ENCODE measurements around the gene FYTTD1.

The FYTTD1 gene

DNA sequence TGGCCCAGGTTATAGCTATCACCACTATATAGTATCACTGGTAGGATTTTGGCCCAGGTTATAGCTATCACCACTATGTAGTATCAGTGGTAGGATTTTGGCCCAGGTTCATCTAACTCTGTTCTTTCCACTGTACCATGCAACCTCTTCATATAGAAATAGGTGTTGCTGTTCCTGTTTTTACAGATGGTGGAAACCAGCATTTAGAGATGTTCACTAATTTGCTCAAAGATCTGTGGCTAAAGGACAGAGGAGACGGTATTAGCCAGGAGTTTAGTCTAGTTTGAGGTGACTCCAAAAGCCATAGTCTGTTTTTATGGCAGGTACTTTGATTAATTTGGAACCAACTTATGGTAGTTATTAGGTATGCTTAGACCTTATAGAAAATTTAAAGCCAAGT is 44.4 kb downstream of the FYTTD1 start:
- DNase-seq: no peak

DNA sequence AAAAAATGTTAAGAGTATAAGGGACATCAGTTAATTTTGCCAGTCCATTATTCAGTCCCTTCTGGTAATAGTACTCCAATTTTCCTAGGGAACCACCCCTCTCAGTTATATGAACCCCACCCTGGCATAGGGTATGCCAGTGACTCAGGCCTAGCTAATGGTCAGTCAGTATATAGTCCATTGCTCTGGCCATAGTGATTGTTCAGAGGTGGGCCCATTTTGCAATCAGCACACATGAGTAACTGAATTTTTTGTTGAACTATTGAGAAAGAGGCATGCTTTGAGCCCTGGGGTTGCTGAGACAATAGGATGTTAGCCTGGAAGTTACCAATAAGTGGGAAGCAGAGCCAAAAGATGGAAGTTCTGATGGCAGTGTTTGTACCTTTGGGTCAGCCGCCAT is 45.5 kb downstream of the FYTTD1 start:
- DNase-seq: peak; percentile 78

DNA sequence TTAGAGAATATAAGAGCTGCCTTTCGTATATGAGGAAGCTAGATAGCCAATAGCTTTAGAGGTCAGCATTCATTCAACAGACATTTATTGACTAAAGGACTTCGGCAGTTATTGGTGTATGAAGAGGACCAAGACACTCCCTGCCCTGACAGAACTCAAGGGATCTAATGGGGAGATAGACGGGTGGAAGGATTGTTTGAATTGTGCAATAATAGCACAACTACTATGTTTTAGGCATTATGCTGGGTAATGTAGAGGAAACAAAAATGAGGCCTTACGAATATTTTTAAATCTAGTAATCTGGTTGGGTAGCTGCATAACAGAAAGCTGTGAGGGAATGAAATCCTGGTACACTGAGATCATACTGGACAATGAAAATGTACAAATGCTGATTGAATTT is 46.4 kb downstream of the FYTTD1 start:
- no peak for DNase-seq

DNA sequence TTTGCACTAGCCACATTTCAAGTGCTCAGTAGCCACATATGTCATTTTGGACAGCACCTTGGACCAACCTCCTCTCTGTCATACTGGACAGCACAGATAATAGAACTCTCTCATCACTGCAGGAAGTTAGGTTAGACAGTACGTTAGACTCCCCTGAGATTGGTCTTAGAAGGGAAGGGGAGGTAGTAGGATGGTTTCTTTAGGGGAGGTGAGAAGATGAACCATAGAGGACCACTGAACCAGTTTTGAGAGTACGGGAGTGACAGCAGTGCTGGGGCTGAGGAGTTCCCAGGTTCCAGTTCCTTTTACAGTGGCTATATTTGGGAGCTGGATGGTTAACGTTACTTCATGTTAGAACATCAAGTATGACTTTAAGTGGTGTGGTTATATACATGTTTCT is 49.2 kb downstream of the FYTTD1 start:
- DNase-seq: no peak

- no peak for DNase-seq
Measured at GRCh38 chr3:197800379-197800778, 50.7 kb downstream of the FYTTD1 start.

DNA sequence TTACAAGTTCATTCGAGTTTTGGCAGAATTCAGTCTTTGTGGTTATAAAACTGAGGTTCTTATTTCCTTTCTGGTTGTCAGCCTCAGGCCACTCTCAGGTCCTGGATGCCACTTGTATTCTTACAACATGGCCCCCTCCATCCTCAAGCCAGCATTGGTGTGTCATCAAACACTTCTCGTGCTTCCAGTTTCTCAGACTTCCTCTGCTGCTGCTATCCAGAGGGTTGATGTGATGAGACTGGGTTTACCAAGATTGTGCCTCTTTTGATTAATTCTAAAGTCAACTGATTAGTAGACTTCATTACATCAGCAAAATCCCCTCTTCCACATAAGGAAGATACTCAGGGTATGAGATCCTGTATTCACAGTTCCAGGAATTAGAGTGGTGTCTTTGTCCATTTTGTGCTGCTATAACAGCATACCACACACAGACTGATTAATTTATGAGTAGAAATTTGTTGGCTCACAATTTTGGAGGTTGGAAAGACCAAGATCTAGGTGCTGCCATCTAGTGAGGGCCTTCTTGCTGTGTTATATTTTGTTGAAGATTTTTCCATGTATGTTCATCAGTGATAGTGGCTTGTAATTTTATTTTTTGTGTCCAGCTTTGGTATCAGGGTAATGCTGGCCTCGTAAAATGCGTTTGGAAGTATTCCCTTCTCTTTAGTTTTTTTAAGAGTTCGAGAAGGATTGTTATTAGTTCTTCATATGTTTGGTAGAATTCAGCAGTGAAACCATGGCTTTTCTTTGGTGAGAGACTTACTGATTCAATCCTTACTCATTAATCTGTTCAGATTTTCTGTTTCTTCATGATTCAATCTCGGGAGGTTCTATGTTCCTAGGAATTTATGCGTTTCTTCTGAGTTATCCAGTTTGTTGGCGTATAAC is 52.5 kb downstream of the FYTTD1 start:
- DNase-seq: peak; percentile 81 to 88

DNA sequence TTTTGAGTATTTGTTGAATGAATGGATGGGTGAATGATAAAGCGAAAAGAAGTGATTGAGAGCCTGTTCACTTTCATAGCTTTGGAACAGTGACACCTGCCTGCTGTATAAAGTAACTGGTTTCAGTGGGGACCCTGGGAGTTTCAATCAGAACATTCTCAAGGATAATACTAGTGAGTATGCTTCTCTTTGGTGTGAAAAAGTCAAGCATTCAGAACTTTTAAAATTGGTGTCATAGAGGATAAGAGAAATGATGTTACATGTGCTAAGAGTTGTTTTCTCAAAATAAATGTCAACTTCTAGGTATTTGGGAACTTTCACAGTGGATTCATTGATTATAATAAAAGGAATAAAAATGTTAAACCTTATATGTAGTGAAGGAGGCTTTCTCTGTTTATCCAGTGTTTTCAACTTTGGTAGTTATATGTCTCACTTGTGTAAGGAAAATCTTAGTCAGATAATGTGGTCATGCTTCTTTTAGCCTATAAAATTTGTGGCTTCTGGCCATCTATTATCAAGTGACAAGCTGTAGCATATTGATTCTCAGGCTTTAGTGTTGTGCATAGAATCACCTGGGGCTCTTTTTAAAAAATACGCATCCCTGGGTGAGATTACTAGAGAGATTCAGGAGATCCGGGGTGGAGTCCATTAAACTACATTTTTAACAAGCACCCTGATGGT is 53.2 kb downstream of the FYTTD1 start:
- no peak for DNase-seq

DNA sequence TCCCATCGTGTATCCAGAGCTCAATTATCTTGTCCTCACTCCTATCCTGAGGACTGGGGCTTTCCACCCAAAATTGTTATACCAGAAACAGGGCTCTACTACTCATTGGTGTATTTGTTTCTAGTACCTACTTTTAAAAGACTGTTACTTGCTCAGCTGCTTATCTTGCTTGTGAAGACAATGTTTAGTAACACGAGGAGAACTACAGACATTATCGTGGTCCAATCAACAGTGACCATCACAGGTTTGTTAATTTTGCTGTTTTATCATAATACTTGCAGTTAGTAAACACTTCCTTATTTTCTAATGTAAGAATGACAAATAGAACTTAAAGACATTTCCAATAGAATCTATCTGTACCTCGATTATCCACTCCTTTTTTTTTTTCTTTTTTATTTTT is 54.8 kb downstream of the FYTTD1 start:
- DNase-seq: no peak

GRCh38 chr3:197807969-197808587 is 58.4 kb downstream of the FYTTD1 start:
- DNase-seq: no peak

DNA sequence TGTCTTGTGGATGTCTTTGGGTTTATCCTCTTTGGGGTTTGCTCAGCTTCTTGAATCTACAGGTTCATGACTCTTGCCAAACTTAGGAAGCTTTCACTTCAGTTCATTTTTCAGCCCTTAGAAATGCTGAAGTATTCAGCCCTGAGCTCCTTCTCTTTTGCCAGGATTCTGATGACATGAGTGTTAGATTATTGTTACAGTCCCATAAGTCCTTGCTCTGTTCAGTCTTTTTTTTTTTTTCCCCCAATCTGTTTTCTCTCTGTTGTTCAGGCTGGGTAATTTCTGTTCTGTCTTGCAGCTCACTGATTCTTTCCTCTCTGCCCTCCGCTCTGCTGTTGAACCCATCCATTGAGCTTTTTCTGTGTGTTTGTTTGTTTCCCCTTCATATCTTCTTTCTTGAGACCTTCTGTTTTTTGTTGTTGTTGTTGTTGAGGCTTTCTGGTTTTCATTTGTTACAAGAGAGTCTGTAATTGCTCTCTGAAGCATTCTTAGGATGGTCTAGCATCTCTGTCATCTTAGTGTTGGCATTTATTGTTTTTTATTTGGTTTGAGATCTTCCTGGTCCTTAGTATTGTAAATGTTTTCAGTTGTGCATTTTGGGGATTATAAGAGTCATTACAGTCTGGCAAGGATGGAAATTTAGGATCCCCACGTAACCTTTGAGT is 59.8 kb downstream of the FYTTD1 start:
- DNase-seq: no peak

DNA sequence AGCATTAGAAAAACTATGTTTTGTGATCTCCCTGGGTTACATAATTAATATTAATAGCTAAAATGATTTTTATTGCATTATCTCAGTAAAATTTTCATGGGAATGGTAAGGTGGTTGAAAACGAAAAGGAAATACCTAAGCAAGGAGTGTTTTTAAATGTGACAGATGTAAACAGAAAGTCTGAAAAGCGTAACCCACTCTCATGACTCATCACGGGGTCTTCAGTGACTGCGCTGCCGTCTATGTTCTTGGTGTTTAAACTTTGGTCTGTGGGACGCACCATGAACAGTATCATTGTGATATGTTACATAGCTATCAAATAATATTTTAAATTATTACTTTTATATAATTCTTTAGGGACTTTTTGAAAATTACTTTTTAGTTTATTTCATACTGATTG is 61.2 kb downstream of the FYTTD1 start:
- DNase-seq: no peak

GRCh38 chr3:197811343-197811742 is 61.7 kb downstream of the FYTTD1 start:
- no peak for DNase-seq

GRCh38 chr3:197814372-197814771 is 64.7 kb downstream of the FYTTD1 start:
- DNase-seq: no peak

DNA sequence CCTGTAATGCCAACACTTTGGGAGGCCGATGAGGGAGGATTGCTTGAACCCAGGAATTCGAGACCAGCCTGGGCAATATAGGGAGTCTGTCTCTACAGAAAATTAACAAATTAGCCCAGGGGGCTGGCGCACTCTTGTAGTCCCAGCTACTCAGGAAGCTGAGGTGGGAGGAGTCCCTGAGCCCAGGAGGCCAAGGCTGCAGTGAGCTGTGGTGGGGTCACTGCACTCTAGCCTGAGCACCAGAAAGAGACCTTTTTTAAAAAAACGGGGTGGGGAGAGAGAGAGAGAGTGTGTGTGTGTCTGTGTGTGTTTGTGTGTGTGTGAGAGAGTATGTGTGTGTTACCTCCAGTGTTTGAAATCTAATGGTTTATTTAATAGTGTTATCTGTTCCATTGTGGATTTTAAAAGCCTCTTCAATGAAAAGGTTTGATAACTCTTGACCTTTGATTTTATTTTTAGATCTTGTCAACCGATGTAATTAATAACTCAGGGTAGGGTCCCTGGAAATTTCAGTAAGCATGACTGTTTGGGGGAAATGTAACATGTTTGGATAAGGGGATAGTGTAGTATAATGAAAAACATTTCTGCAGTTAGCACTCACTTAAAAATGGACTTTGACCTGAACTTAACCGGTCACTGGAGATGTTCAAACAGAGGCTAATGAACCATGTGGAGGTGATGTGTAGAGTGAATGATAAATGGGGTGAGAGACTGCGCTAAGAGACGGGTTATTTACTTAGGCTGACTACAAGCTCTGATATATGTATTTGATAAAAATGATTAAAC is 71.1 kb downstream of the FYTTD1 start:
- no peak for DNase-seq

DNA sequence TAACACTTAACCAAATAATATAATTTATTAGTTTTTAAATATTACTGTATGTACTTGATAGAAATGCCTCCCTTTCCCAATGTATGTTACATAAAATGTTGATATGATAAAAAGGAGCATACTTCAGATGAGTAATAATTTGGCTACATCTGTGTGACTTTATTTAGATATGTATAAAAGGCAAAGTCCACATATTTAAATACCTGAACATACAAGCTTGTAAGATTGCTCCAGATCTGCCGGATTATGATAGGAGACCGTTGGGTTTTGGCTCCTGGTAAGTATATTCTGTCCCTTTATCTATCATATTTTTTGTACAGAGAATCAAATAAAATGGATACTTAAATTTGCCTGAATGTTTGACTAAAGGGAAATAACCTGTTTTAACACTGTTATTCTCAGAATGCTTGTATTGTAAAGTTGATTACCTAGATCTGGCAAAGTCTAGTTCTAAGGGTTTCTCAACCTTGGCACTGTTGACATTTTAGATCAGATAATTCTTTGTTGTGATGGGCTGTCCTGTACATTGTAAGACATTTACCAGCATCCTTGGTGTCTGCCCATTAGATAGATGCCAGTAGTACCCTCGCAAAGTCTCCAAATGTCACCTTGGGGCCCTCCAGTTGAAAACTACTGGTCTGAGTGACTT is 79.8 kb downstream of the FYTTD1 start:
- no peak for DNase-seq

DNA sequence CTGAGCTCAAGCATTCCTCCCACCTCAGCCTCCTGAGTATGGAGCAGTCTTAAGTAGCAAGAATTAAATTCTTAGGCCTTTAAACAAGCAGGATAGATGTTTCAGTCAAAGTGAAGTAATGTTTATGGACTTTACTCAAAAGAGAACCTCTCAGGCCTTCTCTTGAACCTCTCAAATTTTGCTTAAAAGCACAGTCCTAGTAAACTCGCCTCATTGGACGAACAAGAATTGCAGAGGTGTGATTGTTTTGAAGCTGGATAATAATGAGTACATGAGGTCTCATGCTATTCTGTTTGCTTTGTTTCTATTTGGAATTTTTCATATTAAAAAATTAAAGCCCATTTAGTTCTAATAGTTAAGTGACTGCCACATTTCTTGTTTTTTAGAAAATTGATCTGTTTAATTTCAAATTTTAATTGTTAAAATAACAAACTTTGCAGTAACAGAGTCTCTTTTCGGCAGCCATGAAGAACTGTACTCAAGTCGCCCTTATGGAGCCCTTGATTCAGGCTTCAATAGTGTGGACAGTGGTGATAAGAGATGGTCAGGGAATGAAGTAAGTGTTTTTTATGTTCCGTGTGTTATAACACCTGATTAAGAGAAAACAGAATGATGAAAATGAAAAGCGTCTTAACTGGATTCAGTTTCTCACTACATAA is 80.8 kb downstream of the FYTTD1 start:
- DNase-seq: no peak

DNA sequence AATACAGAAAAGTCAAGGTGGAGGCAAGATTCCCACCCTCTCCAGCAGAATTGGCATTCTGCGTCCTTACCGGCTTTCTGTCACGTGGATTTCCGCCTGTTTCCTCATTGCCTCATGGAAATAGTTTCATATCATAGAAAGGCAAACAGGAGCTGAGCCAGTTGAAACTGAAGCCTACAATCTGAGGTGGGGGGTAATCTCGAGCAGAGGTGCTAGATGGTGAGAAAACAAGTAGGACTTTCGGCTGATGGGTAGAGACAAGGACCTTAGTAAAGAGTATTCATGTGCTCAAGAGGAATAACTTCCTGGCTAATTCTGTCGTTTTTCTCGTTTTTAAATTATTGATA is 81.3 kb downstream of the FYTTD1 start:
- DNase-seq: no peak

DNA sequence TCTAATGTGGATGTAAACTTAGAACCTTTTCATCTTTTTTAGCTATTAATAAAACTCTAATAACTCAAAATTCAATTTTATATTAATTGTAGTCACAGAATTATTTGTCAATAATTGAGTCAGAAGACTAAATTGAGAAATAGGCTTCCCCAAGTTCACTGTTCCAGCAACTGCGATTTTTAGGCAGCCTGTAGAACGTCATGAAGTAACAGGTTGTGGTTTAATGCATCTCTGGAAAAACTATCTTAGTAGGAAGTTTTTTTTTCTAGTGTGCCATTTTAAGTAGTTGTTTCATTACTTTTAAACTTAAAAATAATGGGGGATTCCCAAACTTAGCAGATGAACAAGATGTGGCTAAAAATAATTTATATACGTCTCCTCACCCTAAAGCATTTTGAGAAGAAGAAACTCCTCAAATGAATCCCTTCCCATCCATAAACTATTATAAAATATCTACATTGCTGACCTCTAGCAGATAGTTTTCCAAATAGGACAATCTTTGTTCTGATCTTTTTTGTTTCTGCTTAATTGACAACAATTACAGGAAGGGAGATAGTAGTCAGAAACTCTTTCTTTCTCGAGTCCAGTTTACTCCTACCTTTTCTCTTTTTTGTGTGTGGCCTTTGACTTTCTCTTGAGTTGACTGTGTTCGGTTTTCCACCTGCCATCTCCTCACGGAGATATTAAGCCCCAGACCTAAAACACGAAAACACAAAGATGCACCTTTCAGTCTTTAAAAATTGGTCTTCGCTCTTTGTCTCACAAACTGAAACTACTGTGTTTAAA is 84.4 kb downstream of the FYTTD1 start:
- DNase-seq: no peak

DNA sequence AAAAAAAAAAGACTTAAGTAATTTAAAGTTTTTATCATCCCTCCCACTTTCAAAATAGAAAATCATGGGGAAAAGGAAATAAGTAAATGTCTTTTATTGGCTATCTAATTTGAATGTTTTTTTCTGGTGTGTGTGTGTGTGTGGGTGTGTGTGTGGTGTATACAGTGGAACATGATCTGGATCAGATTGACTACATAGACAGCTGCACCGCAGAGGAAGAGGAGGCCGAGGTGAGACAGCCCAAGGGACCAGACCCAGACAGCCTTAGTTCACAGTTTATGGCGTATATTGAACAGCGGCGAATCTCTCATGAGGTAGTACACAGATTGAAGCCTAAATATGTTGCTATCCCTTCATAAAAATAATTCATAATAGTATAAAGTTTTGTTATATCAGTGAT is 85.8 kb downstream of the FYTTD1 start:
- no peak for DNase-seq

- no peak for DNase-seq
Measured at GRCh38 chr3:197836244-197836643, 86.6 kb downstream of the FYTTD1 start.

Measured in AML-193 (cell line).